ENCODE data around the gene ACTN4.

The ACTN4 gene

GRCh38 chr19:38678217-38678890 is 30.9 kb downstream of the ACTN4 start:
- no peak for DNase-seq

GRCh38 chr19:38678891-38679494 is 31.5 kb downstream of the ACTN4 start:
- no peak for DNase-seq

GRCh38 chr19:38679839-38680238 is 32.4 kb downstream of the ACTN4 start:
- DNase-seq: no peak

- no peak for DNase-seq
Observed at GRCh38 chr19:38682195-38682867, 34.9 kb downstream of the ACTN4 start.

GRCh38 chr19:38682872-38683392 is 35.5 kb downstream of the ACTN4 start:
- no peak for DNase-seq

- peak in 4 of 14 donors; percentile 17 to 46 (median 22) for DNase-seq
Observed at GRCh38 chr19:38683393-38684077, 36.1 kb downstream of the ACTN4 start.

- DNase-seq: no peak
Observed at GRCh38 chr19:38684078-38684861, 36.8 kb downstream of the ACTN4 start.

GRCh38 chr19:38684862-38685665 is 37.6 kb downstream of the ACTN4 start:
- no peak for DNase-seq

GRCh38 chr19:38685666-38686529 is 38.4 kb downstream of the ACTN4 start:
- DNase-seq: no peak

- no peak for DNase-seq
Observed at GRCh38 chr19:38686530-38686888, 39.1 kb downstream of the ACTN4 start.

- no peak for DNase-seq
Observed at GRCh38 chr19:38687837-38688378, 40.5 kb downstream of the ACTN4 start.

GRCh38 chr19:38690146-38690545 is 42.7 kb downstream of the ACTN4 start:
- DNase-seq: no peak

- DNase-seq: no peak
Observed at GRCh38 chr19:38690832-38691231, 43.4 kb downstream of the ACTN4 start.

- DNase-seq: no peak
Observed at GRCh38 chr19:38691938-38692457, 44.5 kb downstream of the ACTN4 start.

GRCh38 chr19:38692458-38693379 is 45.3 kb downstream of the ACTN4 start:
- DNase-seq: no peak

GRCh38 chr19:38693380-38694223 is 46.2 kb downstream of the ACTN4 start:
- DNase-seq: peak in 2 of 14 donors; percentile 42 to 53

- no peak for DNase-seq
Observed at GRCh38 chr19:38695317-38695683, 47.9 kb downstream of the ACTN4 start.

Data from C1 segment of cervical spinal cord (tissue), 14 donors.